Caco-2 (cell line): Measurements from ENCODE around the gene TNRC6C. TPM values are rescaled to one million over a fixed set of nuclear protein-coding genes. Genes with fewer than 3 reads are reported as not detected.

Source experiments
- BruUV-seq: library from RNA; stranded (reverse); fragments of 400-500 nt; replicated peaks from 2 replicates; lab custom pipeline; 2021; lab: Mats Ljungman, UMichigan
- CTCF ChIA-PET: fragments of 300-600 bp; sonication (Branson Sonifier 250); formaldehyde crosslinking; loops from one replicate; lab custom pipeline; 2022; ENCODE audit warnings: antibody characterized with exemption; lab: Charles Lee
- POLR2A ChIA-PET: fragments of 300-600 bp; sonication (Branson Sonifier 250); formaldehyde crosslinking; loops from one replicate; lab custom pipeline; 2022; ENCODE audit warnings: antibody characterized with exemption; lab: Charles Lee
- DNase-seq, 2 experiments: peaks; one replicate each; pipeline versions ENCODE4 v3.0.0 to v3.0.0-alpha.2; 2020 to 2022
- H3K27me3 ChIP-seq: replicated peaks from 2 replicates; pipeline ENCODE4 v1.6.0; 2011; ENCODE audit warnings: low read length; ENCODE audit not compliant: control insufficient read depth, insufficient read depth
- H3K36me3 ChIP-seq: 2 replicates; pipeline ENCODE4 v1.5.1; 2011; ENCODE audit warnings: low read length; ENCODE audit not compliant: control insufficient read depth, insufficient read depth
- H3K4me1 ChIP-seq: fragments of 250-450 bp; sonication (Bioruptor Pico); 2 replicates; pipeline ENCODE4 v1.5.1; 2020; ENCODE audit warnings: mild to moderate bottlenecking
- H3K4me3 ChIP-seq: 2 replicates; pipeline ENCODE4 v1.5.1; 2011; ENCODE audit warnings: low read depth, mild to moderate bottlenecking, control low read depth, low read length
- H3K9me3 ChIP-seq: fragments of 250-450 bp; sonication (Bioruptor Pico); 2 replicates; pipeline ENCODE4 v1.5.1; 2020; ENCODE audit warnings: mild to moderate bottlenecking, moderate library complexity
- H3K27ac Mint-ChIP-seq: one replicate; pipeline ENCODE4 v1.8.0; 2022; ENCODE audit warnings: mixed read lengths; ENCODE audit not compliant: unreplicated experiment
- H3K27me3 Mint-ChIP-seq: one replicate; pipeline ENCODE4 v1.8.0; 2022; ENCODE audit warnings: mixed read lengths; ENCODE audit not compliant: insufficient read depth, unreplicated experiment
- H3K36me3 Mint-ChIP-seq: one replicate; pipeline ENCODE4 v1.8.0; 2022; ENCODE audit warnings: mild to moderate bottlenecking, mixed read lengths; ENCODE audit not compliant: insufficient read depth, unreplicated experiment
- H3K4me1 Mint-ChIP-seq: one replicate; pipeline ENCODE4 v1.8.0; 2022; ENCODE audit warnings: low read depth, mixed read lengths; ENCODE audit not compliant: unreplicated experiment
- H3K4me3 Mint-ChIP-seq: one replicate; pipeline ENCODE4 v1.8.0; 2022; ENCODE audit warnings: mild to moderate bottlenecking, moderate library complexity, mixed read lengths; ENCODE audit not compliant: unreplicated experiment
- H3K9me3 Mint-ChIP-seq: one replicate; pipeline ENCODE4 v1.8.0; 2022; ENCODE audit warnings: mixed read lengths; ENCODE audit not compliant: unreplicated experiment
- CTCF ChIP-seq, 2 experiments: fragments of 200-600 bp in 1 of 2; IDR thresholded peaks; 1 replicate in 1 of 2; 2 replicates in 1 of 2; pipeline versions ENCODE4 v1.5.1 to v1.8.0; 2011 to 2022; ENCODE audit warnings: antibody characterized with exemption in 1 of 2, control low read depth in 1 of 2, inconsistent platforms in 1 of 2, low read depth in 1 of 2, low read length in 1 of 2, mild to moderate bottlenecking in 1 of 2, moderate library complexity in 1 of 2; ENCODE audit not compliant: insufficient read depth in 1 of 2, severe bottlenecking in 1 of 2, unreplicated experiment in 1 of 2
- intact Hi-C: fragments of 100-400 bp; cut with micrococcal nuclease; formaldehyde crosslinking; loops from one replicate; pipeline ENCODE4 v1.10.0; 2022; ENCODE audit not compliant: unreplicated experiment
- total RNA-seq: library from RNA; stranded (reverse); gene quantifications from 2 replicates; pipeline ENCODE4 v1.2.3, GENCODE V29; 2022

Gene TNRC6C
- total RNA-seq, 1 experiment from 2014 or later = 17.9 TPM

GRCh38 chr17:78130437-78131101 is 172.1 kb downstream of the TNRC6C start, which contains the start of gene TMC8:
Gene TMC8 (plus strand): TSS chr17:78130771. CDS start chr17:78131589, 818 bp downstream.
- no peaks in the 10 kb centered on the region for H3K9me3 Mint-ChIP-seq

GRCh38 chr17:78131172-78132083 is 172.9 kb downstream of the TNRC6C start:
- no peak for TF ChIP-seq CTCF (IDR thresholded peaks at IDR 0.05; ENCODE audit: insufficient read depth in 1 of 2, low read depth in 1 of 2, low read length in 1 of 2, severe bottlenecking in 1 of 2, unreplicated experiment in 1 of 2)
- CTCF ChIA-PET = no interaction called here

More at GRCh38 chr17:78130437-78131101, 172.1 kb downstream of the TNRC6C start, which contains the start of gene TMC8:
- CTCF ChIA-PET = no interaction called here
- Mint-ChIP-seq H3K36me3 (peaks cover 17% of the 10 kb centered on the region), H3K27ac (peak within 1 kb of the TSS; percentile 75), H3K27me3 (no peaks in the 10 kb centered on the region), H3K4me3 (peak within 1 kb of the TSS; percentile 75), H3K4me1 (peaks cover 9% of the 10 kb centered on the region)
- no TSS peak for BruUV-seq
- intact Hi-C loops = no loop called here
- Histone ChIP-seq H3K27me3 (no peaks in the 10 kb centered on the region), H3K4me1 (peaks cover 23% of the 10 kb centered on the region), H3K36me3 (0 out of 2 replicates have a peak, but pooled peaks cover 1% of the 10 kb centered on the region), H3K9me3 (no peaks in the 10 kb centered on the region), H3K4me3 (no peak within 1 kb of the TSS)
- no peak for DNase-seq
- no peak for TF ChIP-seq CTCF (IDR thresholded peaks at IDR 0.05; ENCODE audit: insufficient read depth in 1 of 2, low read depth in 1 of 2, low read length in 1 of 2, severe bottlenecking in 1 of 2, unreplicated experiment in 1 of 2)
- POLR2A ChIA-PET = interaction anchor here (0.7 kb wide), 1 partner anchor 172 kb away, joined by 5 read pairs; the partner anchor contains the start of gene TNRC6C

GRCh38 chr17:78132084-78132676 is 173.7 kb downstream of the TNRC6C start:
- H3K27ac Mint-ChIP-seq = no peak overlapping the region
- ChIA-PET CTCF (no interaction called here), POLR2A (no interaction called here)
- H3K27me3 Mint-ChIP-seq = no peaks in the 10 kb centered on the region
- no peaks in the 10 kb centered on the region for H3K27me3 ChIP-seq
- H3K4me3 ChIP-seq = peak overlapping the region; percentile 20; the same call in 1 of the 2 replicates
- H3K4me1 ChIP-seq = peaks cover 13% of the 10 kb centered on the region
- peaks cover 17% of the 10 kb centered on the region for H3K36me3 Mint-ChIP-seq
- intact Hi-C loops = no loop called here
- H3K4me3 Mint-ChIP-seq = peak overlapping the region; percentile 35
- peak in 1 of 2 experiments; percentile 62 for DNase-seq
- BruUV-seq = no TSS peak
- no peaks in the 10 kb centered on the region for H3K9me3 ChIP-seq
- H3K36me3 ChIP-seq = no peaks in the 10 kb centered on the region
- H3K4me1 Mint-ChIP-seq = peaks cover 9% of the 10 kb centered on the region
- no peak for TF ChIP-seq CTCF (IDR thresholded peaks at IDR 0.05; ENCODE audit: insufficient read depth in 1 of 2, low read depth in 1 of 2, low read length in 1 of 2, severe bottlenecking in 1 of 2, unreplicated experiment in 1 of 2)
- no peaks in the 10 kb centered on the region for H3K9me3 Mint-ChIP-seq

More at GRCh38 chr17:78131172-78132083, 172.9 kb downstream of the TNRC6C start:
- BruUV-seq = no TSS peak
- Histone ChIP-seq H3K36me3 (no peaks in the 10 kb centered on the region), H3K4me3 (peak overlapping the region; percentile 20; the same call in 1 of the 2 replicates), H3K27me3 (no peaks in the 10 kb centered on the region), H3K9me3 (no peaks in the 10 kb centered on the region), H3K4me1 (peaks cover 21% of the 10 kb centered on the region)
- Mint-ChIP-seq H3K4me3 (no peak overlapping the region), H3K4me1 (peaks cover 9% of the 10 kb centered on the region), H3K36me3 (peaks cover 17% of the 10 kb centered on the region), H3K27me3 (no peaks in the 10 kb centered on the region), H3K9me3 (no peaks in the 10 kb centered on the region), H3K27ac (no peak overlapping the region)
- POLR2A ChIA-PET = interaction anchor here (0.7 kb wide), 1 partner anchor 173 kb away, joined by 5 read pairs; the partner anchor contains the start of gene TNRC6C
- intact Hi-C loops = no loop called here
- DNase-seq = no peak
